Esophagus mucosa (tissue), 1 donor: Measurements from ENCODE around the gene C1orf159. TPM values are rescaled to one million over a fixed set of nuclear protein-coding genes. Genes with fewer than 3 reads are reported as not detected.

Source experiments
- ATAC-seq: fragments of 200-7000 bp; cut with Tn5 transposase; one replicate; pipeline ENCODE4 v1.9.1; 2020
- total RNA-seq: library from RNA; stranded (reverse); gene quantifications from one replicate; pipeline ENCODE4 v1.2.4, GENCODE V29; 2023
- donor health status: DM: yes; HTN: yes; CAD: no.

C1orf159 gene
- total RNA-seq, 1 donor from 2014 or later = 9.4 TPM

GRCh38 chr1:1132042-1132950 is 16.4 kb upstream of the C1orf159 start:
- no peak for ATAC-seq

- ATAC-seq = no peak
Observed at GRCh38 chr1:1130206-1131120, 14.6 kb upstream of the C1orf159 start.

GRCh38 chr1:1129381-1129821 is 13.5 kb upstream of the C1orf159 start:
- ATAC-seq = no peak

- no peak for ATAC-seq
Observed at GRCh38 chr1:1128454-1129139, 12.7 kb upstream of the C1orf159 start.

GRCh38 chr1:1127551-1128451 is 11.9 kb upstream of the C1orf159 start:
- no peak for ATAC-seq

- no peak for ATAC-seq
Observed at GRCh38 chr1:1125945-1126344, 10.1 kb upstream of the C1orf159 start.

- no peak for ATAC-seq
Observed at GRCh38 chr1:1124786-1125642, 9.1 kb upstream of the C1orf159 start.

- ATAC-seq = no peak
Observed at GRCh38 chr1:1124508-1124785, 8.6 kb upstream of the C1orf159 start.

- ATAC-seq = peak; percentile 3
Observed at GRCh38 chr1:1123581-1124507, 8.0 kb upstream of the C1orf159 start.

GRCh38 chr1:1122981-1123480 is 7.1 kb upstream of the C1orf159 start:
- no peak for ATAC-seq

- peak; percentile 83 for ATAC-seq
Observed at GRCh38 chr1:1122078-1122811, 6.4 kb upstream of the C1orf159 start.

GRCh38 chr1:1121611-1122077 is 5.8 kb upstream of the C1orf159 start:
- ATAC-seq = peak; percentile 5

- no peak for ATAC-seq
Observed at GRCh38 chr1:1120866-1121591, 5.1 kb upstream of the C1orf159 start.

GRCh38 chr1:1120096-1120495 is 4.2 kb upstream of the C1orf159 start:
- ATAC-seq = no peak

- no peak for ATAC-seq
Observed at GRCh38 chr1:1119272-1119890, 3.5 kb upstream of the C1orf159 start.

GRCh38 chr1:1118876-1119220 is 3.0 kb upstream of the C1orf159 start:
- ATAC-seq = no peak
